GM21423 (cell line): Measurements from ENCODE around the gene DEPDC1B.
"Not testable (repeated sequence)": the region's sequence is repeated elsewhere in the genome, so short reads cannot be mapped to it uniquely, and the experiment has no call there.

Experiments used
- ATAC-seq: cut with Tn5 transposase; IDR thresholded peaks from one replicate; pipeline ENCODE4 v1.9.1; 2021; ENCODE audit warnings: mild to moderate bottlenecking, moderate library complexity; ENCODE audit not compliant: unreplicated experiment

The DEPDC1B gene

DNA sequence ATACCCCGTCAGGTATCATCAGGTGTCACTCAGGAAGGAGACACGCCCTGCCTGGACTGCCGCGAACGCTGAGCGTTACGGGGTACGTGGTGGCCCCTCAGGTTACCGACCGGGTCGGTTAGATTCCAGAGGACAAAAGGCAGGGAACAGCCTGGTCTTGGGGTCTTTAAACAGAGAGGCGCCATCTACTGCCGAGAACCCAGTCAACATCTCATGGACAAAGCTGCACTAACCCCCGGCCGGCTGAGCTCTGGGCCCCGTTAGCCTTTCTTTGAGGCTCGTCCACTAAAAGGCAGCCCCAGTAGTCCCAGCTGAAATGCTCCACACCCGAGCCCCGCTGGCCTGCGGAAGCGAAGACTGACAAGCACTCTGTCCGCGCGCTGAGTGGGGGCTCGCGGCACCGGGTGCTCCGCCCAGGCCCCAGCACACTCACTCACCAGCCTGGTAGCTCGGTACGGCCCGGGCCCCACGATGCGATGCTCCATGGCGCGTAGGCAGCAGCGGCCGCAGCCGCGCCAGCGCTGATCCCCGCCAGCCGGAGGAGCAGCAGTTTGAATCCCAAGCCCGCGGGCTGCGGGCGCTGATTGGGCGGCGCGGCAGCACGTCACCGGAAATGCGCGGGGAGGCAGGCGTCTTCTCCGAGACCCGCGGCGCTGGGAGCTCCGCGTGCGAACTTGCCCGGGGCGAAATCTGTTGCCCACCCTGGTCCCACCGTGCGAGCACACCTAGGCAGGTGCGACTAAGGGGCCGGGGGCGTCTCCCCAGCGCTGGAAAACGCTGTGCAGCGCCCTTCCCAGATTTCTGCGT, at the start of gene DEPDC1B:
Gene DEPDC1B, minus strand, starts transcription at position 558 of the 807 bp plus-strand sequence. Its CDS starts 73 bp downstream, at position 485.
- peak; percentile 92 for ATAC-seq

- no peak for ATAC-seq
Measured at GRCh38 chr5:60744682-60745081, 44.7 kb upstream of the DEPDC1B start.

GRCh38 chr5:60743511-60744314, 43.7 kb upstream of the DEPDC1B start:
- ATAC-seq: no peak

- ATAC-seq: no peak
Measured at GRCh38 chr5:60740322-60740721, 40.4 kb upstream of the DEPDC1B start.

DNA sequence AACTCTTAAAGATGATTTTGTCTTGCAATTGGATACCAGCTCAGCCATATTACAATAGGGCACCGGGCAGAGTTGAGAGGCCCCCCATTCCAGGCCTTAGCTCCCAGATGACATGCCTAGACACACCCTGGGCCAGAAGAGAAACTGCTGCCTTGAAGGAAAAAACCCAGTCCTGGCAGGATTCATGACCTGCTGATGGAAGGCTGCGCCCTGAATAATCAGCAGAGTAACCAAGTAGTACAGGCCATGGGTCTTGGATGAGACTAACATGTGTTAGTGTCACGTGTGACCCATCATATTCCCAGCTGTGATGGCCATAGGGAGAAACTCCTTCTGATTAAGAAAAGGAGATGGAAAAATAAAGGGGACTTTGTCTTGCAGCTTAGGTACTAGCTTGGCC, 39.0 kb upstream of the DEPDC1B start:
- ATAC-seq: no peak

DNA sequence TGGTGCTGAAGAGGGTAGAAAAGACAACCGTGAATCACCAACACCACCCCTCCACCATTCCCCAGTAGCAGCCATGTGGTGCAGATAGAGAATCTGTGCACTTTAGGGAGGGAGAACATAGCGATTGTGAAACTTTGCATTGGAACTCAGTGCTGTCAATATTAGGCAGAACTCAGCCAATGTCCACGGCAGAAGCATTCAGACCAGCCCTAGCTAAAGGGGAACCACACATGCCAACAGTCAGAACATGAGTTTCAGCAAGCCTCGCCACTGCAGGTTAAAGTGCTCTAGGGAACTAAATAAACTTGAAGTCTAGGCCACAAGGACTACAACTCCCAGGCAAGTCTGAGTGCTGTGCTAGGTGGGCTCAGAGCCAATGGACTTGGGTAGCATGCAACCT, 38.5 kb upstream of the DEPDC1B start:
- no peak for ATAC-seq

- ATAC-seq: not testable (repeated sequence)
Measured at GRCh38 chr5:60730858-60731257, 30.9 kb upstream of the DEPDC1B start.

DNA sequence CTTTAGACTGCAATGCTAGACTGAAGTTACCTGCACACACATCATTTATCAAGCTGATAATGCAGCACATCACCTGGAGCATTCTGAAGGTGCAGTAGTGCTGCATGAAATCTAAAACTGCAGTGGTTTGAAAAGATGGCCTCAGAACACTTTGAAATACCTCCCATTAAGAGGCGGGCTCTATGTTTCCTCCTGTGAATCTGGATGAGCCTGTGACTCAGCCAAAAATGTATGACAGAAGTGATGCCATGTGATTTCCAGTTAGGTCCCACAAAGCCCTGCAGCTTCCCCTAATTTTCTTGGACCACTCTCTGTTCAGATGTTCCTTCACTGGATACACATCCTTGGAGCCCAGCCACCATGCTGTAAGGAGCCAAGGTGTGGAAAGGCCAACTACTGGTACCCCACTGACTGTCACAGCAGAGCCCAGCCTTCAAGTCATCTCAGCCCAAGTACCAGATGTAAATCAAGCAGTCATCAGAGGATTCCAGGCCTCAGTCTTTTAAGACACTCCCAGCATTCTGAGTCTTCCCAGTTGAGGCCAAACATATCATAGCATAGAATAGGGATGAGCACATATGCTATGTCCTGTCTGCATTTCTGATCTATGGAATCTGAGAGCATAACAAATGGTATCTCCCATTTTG, 27.2 kb upstream of the DEPDC1B start:
- ATAC-seq: no peak

DNA sequence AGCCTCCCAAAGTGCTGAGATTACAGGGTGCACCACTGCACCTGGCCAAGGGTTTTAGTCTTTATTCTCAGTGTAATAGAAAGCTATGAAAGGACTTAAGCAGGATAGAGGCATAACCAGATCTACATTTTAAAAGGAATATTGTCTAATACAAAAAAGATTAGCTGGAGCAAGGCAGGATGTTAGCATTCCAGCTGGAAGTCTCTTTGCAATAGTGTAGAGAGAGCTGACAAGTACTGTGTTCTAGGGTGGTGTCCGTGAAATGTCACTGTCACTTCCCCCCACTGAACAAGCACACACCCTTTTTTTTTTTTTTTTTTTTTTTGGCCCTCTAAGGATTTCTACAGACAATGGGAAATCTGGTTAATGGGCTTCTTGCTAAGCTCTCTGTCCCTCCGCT, 24.2 kb upstream of the DEPDC1B start:
- ATAC-seq: no peak

- ATAC-seq: no peak
Measured at GRCh38 chr5:60722416-60722815, 22.4 kb upstream of the DEPDC1B start.

- no peak for ATAC-seq
Measured at GRCh38 chr5:60719329-60719728, 19.4 kb upstream of the DEPDC1B start.

- ATAC-seq: no peak
Measured at GRCh38 chr5:60718166-60718892, 18.4 kb upstream of the DEPDC1B start.

DNA sequence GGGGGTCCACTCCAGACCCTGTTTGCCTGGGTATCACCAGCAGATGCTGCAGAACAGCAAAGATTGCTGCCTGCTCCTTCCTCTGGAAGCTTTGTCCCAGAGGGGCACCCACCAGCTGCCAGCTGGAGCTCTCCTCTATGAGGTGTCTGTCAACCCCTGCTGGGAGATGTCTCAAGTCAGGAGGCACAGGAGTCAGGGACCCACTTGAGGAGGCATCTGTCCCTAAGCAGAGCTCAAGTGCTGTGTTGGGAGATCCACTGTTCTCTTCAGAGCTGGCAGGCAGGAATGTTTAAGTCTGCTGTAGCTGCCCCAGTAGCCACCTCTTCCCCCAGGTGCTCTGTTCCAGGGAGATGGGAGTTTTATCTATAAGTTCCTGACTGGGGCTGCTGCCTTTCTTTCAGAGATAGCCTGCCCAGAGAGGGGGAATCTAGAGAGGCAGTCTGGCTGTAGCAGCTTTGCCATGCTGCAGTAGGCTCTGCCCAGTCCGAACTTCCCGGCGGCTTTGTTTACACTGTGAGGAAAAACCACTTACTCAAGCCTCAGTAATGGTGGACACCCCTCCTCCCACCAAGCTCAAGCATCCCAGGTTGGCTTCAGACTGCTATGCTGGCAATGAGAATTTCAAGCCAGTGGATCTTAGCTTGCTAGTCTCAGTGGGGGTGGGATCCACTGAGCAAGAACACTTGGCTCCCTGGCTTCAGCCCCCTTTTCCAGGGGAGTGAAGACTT, 15.4 kb upstream of the DEPDC1B start:
- not testable (repeated sequence) for ATAC-seq

GRCh38 chr5:60712950-60713349, 13.0 kb upstream of the DEPDC1B start:
- no peak for ATAC-seq

DNA sequence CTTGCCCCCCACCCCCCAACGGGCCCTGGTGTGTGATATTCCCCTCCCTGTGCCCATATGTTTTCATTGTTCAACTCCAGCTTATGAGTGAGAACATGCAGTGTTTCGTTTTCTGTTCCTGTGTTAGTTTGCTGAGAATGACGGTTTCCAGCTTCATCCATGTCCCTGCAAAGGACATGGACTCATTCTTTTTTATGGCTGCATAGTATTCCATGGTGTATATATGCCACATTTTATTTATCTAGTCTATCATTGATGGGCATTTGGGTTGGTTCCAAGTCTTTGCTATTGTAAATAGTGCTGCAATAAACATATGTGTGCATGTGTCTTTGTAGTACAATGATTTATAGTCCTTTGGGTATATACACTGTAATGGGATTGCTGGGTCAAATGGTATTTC, 11.9 kb upstream of the DEPDC1B start:
- not testable (repeated sequence) for ATAC-seq

DNA sequence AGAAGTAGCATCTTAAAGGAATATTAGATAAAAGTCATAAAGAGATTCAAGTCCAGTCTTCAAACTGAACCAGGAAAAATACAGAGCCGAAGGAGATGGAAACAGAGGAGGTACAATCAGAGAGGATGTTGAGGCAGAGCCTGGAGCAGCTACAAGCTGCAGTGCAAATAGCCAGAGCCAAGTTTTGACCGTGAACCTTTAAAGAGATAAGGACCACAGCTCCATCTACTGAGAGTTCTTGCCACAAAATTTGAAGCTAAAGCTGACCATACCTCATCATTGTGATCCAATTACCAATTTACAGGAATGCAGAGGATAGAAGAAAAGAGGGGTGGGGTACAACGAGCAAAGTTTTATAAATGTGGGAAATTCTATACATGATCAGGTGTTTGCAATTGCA, 10.4 kb upstream of the DEPDC1B start:
- ATAC-seq: no peak

- ATAC-seq: no peak
Measured at GRCh38 chr5:60705144-60705543, 5.2 kb upstream of the DEPDC1B start.

DNA sequence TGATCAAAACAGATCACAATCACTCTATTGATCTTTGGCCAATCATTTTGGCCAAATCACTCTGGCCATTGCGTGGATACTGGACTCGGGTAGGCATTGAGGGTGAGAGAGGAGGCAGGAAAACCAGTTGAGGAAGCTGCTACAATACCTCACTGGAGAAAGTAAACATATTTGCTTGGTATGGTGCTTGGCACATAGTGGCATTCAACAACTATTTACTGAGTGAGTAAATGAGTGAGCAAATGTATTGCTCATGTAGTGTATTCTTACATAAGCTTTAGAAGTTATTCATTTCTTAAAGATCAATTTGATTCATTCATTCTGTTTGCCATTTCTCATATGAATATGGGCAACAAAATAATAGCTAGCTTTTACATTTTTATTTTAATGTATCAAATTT, 4.0 kb upstream of the DEPDC1B start:
- ATAC-seq: no peak

GRCh38 chr5:60701321-60701968, 1.5 kb upstream of the DEPDC1B start:
- no peak for ATAC-seq

GRCh38 chr5:60700416-60700757, 421 bp upstream of the DEPDC1B start:
- ATAC-seq: peak; percentile 14
